Measurements from ENCODE around the gene TPD52L2.

DNA sequence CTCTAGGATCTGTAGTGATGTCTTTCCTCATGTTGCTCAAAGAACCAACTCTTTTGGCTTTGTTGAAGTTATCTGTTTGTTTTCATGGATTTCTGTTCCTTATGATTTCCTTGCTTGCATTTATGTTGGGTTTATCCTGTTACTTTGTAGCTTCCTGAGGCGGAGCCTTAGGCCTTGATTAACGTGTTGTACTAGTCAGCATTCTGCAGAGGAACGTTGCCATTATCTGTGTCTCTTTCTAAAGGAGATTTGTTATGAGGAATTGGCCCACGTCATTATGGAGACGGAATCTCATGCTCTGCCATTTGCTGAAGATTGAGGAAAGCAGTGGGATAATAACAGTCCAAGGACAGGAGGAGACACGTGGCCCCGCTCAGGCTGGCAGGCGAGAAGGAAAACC, 61.2 kb downstream of the TPD52L2 start:
- TF ChIP-seq, protein P1, sequence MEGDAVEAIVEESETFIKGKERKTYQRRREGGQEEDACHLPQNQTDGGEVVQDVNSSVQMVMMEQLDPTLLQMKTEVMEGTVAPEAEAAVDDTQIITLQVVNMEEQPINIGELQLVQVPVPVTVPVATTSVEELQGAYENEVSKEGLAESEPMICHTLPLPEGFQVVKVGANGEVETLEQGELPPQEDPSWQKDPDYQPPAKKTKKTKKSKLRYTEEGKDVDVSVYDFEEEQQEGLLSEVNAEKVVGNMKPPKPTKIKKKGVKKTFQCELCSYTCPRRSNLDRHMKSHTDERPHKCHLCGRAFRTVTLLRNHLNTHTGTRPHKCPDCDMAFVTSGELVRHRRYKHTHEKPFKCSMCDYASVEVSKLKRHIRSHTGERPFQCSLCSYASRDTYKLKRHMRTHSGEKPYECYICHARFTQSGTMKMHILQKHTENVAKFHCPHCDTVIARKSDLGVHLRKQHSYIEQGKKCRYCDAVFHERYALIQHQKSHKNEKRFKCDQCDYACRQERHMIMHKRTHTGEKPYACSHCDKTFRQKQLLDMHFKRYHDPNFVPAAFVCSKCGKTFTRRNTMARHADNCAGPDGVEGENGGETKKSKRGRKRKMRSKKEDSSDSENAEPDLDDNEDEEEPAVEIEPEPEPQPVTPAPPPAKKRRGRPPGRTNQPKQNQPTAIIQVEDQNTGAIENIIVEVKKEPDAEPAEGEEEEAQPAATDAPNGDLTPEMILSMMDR (IDR thresholded peaks at IDR 0.05) = no peak
- TF ChIP-seq POLR2AphosphoS5 (IDR thresholded peaks at IDR 0.05) = no peak
- no peak for TF ChIP-seq POLR2A (IDR thresholded peaks at IDR 0.05)
